DMS 273 (cell line): ENCODE data around the gene ZNF648.
"Not testable (repeated sequence)": the region's sequence is repeated elsewhere in the genome, so short reads cannot be mapped to it uniquely, and the experiment has no call there.

Experiments
- DNase-seq: peaks from one replicate; lab custom pipeline; 2025; ENCODE audit not compliant: unreplicated experiment; lab: John Stamatoyannopoulos, UW

The ZNF648 gene

DNA sequence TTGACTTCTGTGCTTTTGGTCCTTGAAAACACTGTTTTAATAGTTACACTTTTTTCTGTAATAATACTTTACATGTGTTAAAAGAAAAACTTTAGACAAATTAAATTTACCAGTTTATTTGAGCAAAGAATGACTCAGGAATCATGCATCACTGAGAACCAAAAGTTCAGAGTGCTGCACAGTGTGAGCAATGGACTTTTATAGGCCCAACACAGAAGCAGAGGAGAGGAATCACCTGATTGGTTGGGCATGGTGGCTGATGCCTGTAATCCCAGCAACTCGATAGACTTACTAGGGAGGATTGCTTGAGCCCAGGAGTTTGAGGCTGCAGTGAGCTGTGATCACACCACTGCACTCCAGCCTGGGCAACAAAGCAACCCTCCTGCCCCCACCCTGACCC is 29.3 kb downstream of the ZNF648 start:
- DNase-seq: no peak

DNA sequence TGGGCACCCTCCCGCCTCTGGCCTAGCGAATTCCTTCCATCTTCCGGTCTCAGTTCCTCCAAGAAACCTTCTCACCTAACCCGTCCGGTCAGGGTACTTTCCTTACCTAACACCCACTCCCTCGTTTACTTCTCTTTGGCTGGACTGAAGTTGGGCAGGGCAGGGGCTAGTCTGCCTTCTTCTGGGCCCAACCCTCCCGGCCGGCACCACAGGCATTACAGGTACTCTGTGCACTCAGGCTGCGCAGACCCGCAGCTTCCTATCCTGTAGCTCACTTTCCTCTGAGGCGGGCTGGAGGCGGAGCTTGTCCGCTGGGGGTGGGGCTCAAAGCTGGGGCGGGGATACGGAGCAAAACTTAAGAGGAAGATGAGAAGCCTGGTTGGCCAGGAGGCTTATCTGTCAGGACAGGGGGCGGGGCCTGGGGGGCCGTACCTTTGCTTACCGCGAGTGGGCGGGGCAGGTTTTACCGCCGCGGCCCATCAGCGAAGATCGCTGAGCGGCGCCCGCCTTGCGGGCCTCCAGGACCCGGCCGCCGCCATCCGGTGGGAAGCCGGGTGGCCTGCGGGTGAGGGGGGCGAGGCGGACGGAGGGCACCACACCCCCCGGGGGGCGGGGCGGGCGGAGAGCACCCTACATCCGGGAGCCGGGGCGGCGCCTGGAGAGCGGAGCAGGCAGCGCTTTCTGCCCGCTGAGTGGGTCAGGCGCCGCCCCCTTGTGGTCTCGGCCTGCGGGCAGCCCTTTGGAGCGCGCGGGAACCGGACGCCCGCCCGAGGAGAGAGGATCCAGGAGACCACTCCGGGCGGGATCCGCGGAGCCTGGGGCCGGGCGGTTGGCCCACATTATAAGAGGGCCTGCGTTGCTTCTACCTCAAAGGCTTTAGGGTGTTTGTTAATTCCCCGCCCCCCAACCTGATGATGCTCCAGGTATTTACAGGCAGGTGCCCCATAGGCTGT is 31.9 kb downstream of the ZNF648 start:
- DNase-seq: peak; percentile 98

- DNase-seq: no peak
Measured at GRCh38 chr1:182029002-182029378, 32.5 kb downstream of the ZNF648 start.

DNA sequence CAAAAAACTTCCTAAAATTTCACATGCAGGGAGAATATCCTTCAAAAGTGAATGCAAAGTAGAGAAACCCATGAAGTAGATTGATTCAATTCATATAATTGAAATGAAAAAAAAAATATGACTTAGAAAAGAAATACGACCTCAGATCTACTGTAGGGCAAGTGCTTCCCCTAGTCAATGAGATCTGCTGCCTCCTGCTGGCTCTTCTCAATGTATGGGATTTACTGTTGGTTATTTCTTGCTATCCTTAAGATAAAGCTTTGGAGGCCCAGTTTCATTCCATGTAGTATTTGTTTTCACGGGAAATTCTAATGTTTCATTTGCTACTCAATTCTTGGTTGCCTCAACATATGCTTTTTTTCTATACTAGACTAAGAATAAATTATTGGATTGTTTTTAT is 46.2 kb downstream of the ZNF648 start:
- DNase-seq: peak; percentile 20

DNA sequence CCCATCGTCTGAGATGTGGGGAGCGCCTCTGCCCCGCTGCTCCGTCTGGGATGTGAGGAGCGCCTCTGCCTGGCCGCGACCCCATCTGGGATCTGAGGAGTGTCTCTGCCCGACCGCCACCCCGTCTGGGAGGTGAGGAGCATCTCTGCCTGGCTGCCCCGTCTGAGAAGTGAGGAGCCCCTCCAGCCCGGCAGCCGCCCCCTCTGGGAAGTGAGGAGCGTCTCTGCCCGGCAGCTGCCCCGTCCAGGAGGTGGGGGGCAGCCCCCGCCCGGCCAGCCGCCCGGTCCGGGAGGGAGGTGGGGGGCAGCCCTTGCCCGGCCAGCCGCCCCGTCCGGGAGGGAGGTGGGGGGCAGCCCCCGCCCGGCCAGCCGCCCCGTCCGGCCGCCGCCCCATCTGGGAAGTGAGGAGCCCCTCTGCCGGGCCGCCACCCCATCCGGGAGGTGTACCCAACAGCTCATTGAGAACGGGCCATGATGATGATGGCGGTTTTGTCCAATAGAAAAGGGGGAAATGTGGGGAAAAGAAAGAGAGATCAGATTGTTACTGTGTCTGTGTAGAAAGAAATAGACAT is 50.6 kb downstream of the ZNF648 start:
- not testable (repeated sequence) for DNase-seq

- DNase-seq: not testable (repeated sequence)
Measured at GRCh38 chr1:182005398-182005797, 56.1 kb downstream of the ZNF648 start.

DNA sequence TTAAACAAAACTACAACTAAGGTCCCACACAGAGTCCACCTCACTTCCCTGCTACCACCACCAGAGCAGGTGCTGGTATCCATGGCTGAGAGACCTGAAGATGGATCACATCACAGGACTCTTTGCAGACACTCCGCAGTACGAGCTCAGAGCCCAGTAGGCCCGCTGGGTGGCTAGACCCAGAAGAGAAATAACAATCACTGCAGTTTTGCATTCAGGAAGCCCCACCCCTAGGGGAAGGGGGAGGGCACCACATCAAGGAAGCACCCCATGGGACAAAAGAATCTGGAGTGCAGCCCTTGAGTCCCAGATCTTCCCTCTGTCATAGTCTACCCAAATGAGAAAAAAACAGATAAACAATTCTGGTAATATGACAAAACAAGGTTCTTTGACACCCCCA is 56.9 kb downstream of the ZNF648 start:
- no peak for DNase-seq
